ENCODE measurements around the gene MIEF1.

MIEF1 gene

DNA sequence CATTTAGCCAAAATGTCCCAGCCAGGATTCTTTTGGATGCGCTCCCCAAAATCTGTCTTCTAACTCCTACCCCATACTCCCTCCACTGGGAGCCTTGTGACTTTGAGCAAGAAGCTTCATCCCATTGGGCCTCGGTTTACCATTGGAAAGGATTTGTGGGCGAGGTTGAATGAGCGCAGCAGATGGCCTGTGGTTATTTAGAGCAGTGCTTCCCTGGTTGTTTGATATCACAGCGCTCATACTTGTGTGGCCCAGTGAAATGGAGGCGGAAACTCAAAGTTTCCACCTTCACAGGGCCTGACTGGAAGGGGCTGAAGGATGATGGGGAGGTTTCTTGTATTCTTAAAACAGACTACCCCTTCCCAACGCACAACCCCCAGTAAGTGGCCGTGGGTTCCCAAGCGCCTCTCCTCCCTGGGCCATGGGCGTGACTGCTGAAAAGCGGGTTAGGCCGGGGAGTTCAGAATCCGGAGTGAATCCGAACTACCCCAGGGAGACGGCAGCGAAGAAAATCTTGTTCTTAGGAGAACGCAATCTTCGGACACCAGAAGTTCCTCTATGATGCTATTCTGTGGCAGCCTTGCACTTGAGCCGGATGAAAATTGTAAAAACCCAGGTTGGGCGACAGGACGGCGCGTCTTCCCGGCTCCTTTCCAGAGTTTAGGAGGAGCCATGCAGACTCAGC is 17.0 kb downstream of the MIEF1 start:
- TF ChIP-seq ZNF8 (CRISPR knock-in tag; IDR thresholded peaks at IDR 0.05) (no peak), ESRRG (CRISPR knock-in tag; IDR thresholded peaks at IDR 0.05) (no peak), ZNF565 (CRISPR knock-in tag; conservative IDR thresholded peaks at IDR 0.05; ENCODE audit: low read depth) (no peak), BACH2 (CRISPR knock-in tag; IDR thresholded peaks at IDR 0.05; ENCODE audit: borderline replicate concordance) (no peak), ZFP3 (CRISPR knock-in tag; IDR thresholded peaks at IDR 0.05) (no peak), ZFP30 (CRISPR knock-in tag; IDR thresholded peaks at IDR 0.05) (no peak), TOX (CRISPR knock-in tag; IDR thresholded peaks at IDR 0.05; ENCODE audit: borderline replicate concordance) (no peak), GLIS3 (CRISPR knock-in tag; IDR thresholded peaks at IDR 0.05) (no peak), OSR1 (CRISPR knock-in tag; IDR thresholded peaks at IDR 0.05) (no peak), ZC3H10 (CRISPR knock-in tag; IDR thresholded peaks at IDR 0.05) (no peak), RARB (CRISPR knock-in tag; IDR thresholded peaks at IDR 0.05) (no peak)
- TF ChIP-seq, protein P1, sequence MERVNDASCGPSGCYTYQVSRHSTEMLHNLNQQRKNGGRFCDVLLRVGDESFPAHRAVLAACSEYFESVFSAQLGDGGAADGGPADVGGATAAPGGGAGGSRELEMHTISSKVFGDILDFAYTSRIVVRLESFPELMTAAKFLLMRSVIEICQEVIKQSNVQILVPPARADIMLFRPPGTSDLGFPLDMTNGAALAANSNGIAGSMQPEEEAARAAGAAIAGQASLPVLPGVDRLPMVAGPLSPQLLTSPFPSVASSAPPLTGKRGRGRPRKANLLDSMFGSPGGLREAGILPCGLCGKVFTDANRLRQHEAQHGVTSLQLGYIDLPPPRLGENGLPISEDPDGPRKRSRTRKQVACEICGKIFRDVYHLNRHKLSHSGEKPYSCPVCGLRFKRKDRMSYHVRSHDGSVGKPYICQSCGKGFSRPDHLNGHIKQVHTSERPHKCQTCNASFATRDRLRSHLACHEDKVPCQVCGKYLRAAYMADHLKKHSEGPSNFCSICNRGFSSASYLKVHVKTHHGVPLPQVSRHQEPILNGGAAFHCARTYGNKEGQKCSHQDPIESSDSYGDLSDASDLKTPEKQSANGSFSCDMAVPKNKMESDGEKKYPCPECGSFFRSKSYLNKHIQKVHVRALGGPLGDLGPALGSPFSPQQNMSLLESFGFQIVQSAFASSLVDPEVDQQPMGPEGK (CRISPR knock-in tag; IDR thresholded peaks at IDR 0.05; ENCODE audit: borderline replicate concordance): no peak
- TF ChIP-seq, protein P2, sequence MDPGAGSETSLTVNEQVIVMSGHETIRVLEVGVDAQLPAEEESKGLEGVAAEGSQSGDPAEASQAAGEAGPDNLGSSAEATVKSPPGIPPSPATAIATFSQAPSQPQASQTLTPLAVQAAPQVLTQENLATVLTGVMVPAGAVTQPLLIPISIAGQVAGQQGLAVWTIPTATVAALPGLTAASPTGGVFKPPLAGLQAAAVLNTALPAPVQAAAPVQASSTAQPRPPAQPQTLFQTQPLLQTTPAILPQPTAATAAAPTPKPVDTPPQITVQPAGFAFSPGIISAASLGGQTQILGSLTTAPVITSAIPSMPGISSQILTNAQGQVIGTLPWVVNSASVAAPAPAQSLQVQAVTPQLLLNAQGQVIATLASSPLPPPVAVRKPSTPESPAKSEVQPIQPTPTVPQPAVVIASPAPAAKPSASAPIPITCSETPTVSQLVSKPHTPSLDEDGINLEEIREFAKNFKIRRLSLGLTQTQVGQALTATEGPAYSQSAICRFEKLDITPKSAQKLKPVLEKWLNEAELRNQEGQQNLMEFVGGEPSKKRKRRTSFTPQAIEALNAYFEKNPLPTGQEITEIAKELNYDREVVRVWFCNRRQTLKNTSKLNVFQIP (CRISPR knock-in tag; IDR thresholded peaks at IDR 0.05; ENCODE audit: borderline replicate concordance, low read depth): no peak
- TF ChIP-seq, protein P3, sequence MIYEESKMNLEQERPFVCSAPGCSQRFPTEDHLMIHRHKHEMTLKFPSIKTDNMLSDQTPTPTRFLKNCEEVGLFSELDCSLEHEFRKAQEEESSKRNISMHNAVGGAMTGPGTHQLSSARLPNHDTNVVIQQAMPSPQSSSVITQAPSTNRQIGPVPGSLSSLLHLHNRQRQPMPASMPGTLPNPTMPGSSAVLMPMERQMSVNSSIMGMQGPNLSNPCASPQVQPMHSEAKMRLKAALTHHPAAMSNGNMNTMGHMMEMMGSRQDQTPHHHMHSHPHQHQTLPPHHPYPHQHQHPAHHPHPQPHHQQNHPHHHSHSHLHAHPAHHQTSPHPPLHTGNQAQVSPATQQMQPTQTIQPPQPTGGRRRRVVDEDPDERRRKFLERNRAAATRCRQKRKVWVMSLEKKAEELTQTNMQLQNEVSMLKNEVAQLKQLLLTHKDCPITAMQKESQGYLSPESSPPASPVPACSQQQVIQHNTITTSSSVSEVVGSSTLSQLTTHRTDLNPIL (CRISPR knock-in tag; IDR thresholded peaks at IDR 0.05; ENCODE audit: low read depth): no peak
- ATAC-seq: peak; percentile 20

DNA sequence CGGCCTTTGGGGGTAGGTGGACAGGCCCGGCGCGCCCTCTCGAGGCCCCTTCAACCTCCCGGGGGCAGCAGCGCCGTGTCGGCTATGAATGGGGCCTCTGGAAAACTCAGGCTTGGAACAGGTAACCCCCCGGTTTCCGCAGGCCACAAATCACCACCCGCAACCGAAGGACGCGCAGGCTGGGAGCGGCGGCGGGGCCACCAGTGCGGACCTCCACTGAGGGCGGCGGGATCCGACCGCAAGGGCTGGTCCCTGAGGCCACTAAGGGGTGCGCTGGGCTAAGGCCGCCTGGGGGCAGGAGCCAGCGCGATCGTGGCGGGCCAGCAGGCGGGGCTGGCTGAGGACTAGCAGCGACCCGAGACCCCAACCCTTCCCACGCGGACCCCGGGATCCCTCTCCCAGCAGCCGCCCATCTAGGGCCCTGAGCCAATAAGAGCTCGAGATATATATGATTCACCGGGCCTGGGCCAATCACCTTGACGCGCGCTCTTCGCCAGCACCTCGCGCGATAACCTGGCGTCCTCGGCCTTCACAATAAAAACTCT is 17.7 kb downstream of the MIEF1 start:
- TF ChIP-seq PPARA (CRISPR knock-in tag; IDR thresholded peaks at IDR 0.05; ENCODE audit: borderline replicate concordance): no peak
- TF ChIP-seq, protein P1 (CRISPR knock-in tag; IDR thresholded peaks at IDR 0.05; ENCODE audit: borderline replicate concordance): no peak
- TF ChIP-seq ZNF70 (CRISPR knock-in tag; IDR thresholded peaks at IDR 0.05): no peak
- no peak for TF ChIP-seq TOX (CRISPR knock-in tag; IDR thresholded peaks at IDR 0.05; ENCODE audit: borderline replicate concordance)
- no peak for TF ChIP-seq CSDC2 (CRISPR knock-in tag; IDR thresholded peaks at IDR 0.05)
- no peak for TF ChIP-seq ZNF8 (CRISPR knock-in tag; IDR thresholded peaks at IDR 0.05)
- TF ChIP-seq, protein P4, sequence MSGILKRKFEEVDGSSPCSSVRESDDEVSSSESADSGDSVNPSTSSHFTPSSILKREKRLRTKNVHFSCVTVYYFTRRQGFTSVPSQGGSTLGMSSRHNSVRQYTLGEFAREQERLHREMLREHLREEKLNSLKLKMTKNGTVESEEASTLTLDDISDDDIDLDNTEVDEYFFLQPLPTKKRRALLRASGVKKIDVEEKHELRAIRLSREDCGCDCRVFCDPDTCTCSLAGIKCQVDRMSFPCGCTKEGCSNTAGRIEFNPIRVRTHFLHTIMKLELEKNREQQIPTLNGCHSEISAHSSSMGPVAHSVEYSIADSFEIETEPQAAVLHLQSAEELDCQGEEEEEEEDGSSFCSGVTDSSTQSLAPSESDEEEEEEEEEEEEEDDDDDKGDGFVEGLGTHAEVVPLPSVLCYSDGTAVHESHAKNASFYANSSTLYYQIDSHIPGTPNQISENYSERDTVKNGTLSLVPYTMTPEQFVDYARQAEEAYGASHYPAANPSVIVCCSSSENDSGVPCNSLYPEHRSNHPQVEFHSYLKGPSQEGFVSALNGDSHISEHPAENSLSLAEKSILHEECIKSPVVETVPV (CRISPR knock-in tag; IDR thresholded peaks at IDR 0.05): no peak
- TF ChIP-seq BACH2 (CRISPR knock-in tag; IDR thresholded peaks at IDR 0.05; ENCODE audit: borderline replicate concordance): no peak
- no peak for TF ChIP-seq ZFP3 (CRISPR knock-in tag; IDR thresholded peaks at IDR 0.05)
- TF ChIP-seq, protein P3 (CRISPR knock-in tag; IDR thresholded peaks at IDR 0.05; ENCODE audit: low read depth): no peak
- TF ChIP-seq SNAI2 (CRISPR knock-in tag; IDR thresholded peaks at IDR 0.05): no peak
- no peak for TF ChIP-seq RARB (CRISPR knock-in tag; IDR thresholded peaks at IDR 0.05)
- TF ChIP-seq ARNTL (CRISPR knock-in tag; IDR thresholded peaks at IDR 0.05; ENCODE audit: borderline replicate concordance, low read depth): no peak
- TF ChIP-seq, protein P5, sequence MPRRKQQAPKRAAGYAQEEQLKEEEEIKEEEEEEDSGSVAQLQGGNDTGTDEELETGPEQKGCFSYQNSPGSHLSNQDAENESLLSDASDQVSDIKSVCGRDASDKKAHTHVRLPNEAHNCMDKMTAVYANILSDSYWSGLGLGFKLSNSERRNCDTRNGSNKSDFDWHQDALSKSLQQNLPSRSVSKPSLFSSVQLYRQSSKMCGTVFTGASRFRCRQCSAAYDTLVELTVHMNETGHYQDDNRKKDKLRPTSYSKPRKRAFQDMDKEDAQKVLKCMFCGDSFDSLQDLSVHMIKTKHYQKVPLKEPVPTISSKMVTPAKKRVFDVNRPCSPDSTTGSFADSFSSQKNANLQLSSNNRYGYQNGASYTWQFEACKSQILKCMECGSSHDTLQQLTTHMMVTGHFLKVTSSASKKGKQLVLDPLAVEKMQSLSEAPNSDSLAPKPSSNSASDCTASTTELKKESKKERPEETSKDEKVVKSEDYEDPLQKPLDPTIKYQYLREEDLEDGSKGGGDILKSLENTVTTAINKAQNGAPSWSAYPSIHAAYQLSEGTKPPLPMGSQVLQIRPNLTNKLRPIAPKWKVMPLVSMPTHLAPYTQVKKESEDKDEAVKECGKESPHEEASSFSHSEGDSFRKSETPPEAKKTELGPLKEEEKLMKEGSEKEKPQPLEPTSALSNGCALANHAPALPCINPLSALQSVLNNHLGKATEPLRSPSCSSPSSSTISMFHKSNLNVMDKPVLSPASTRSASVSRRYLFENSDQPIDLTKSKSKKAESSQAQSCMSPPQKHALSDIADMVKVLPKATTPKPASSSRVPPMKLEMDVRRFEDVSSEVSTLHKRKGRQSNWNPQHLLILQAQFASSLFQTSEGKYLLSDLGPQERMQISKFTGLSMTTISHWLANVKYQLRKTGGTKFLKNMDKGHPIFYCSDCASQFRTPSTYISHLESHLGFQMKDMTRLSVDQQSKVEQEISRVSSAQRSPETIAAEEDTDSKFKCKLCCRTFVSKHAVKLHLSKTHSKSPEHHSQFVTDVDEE (CRISPR knock-in tag; IDR thresholded peaks at IDR 0.05): no peak
- ATAC-seq: peak; percentile 86

Measured in SK-N-SH treated with all-trans-retinoic acid at 6 μM for 48 hours (cell line).